ENCODE results near the gene MAPK8. TPM values are rescaled to one million over a fixed set of nuclear protein-coding genes. Genes with fewer than 3 reads are reported as not detected.

Gene MAPK8
- total and polyA plus RNA-seq, 2 of the 4 experiments (the other 2 are of a cell fraction), result 41.5 to 54.7 TPM

GRCh38 chr10:48286356-48286755 is 20.1 kb upstream of the MAPK8 start:
- Histone ChIP-seq H2AK9ac (replicated peaks; ENCODE audit: low read depth, low read length, poor library complexity) (no peak overlapping the region), H3K56ac (ENCODE audit: extremely low read depth, insufficient read depth, low read length) (no peak overlapping the region), H3K23ac (ENCODE audit: low read depth, low read length) (no peak overlapping the region), H3K18ac (ENCODE audit: low read depth, low read length) (no peak overlapping the region), H4K20me1 (ENCODE audit: insufficient read depth, low read length) (no peaks in the 10 kb centered on the region), H3K36me3 (ENCODE audit: control insufficient read depth, insufficient read depth, low read length) (no peaks in the 10 kb centered on the region), H3K9ac (ENCODE audit: low read depth, low read length) (no peak overlapping the region), H2AFZ (replicated peaks; ENCODE audit: low read length, poor library complexity) (no peak overlapping the region), H4K5ac (ENCODE audit: low read depth, low read length) (no peak overlapping the region), H4K91ac (ENCODE audit: insufficient read depth, low read depth, low read length) (no peak overlapping the region), H4K8ac (ENCODE audit: low read depth in 2 of 2, low read length in 2 of 2) (no peak overlapping the region), H2BK5ac (ENCODE audit: low read depth, low read length, poor library complexity, severe bottlenecking) (no peak overlapping the region), H3K9me3 (ENCODE audit: control insufficient read depth, insufficient read depth, low read length) (peaks cover 4% of the 10 kb centered on the region; the same call in 1 of the 2 replicates), H3K4me1 (ENCODE audit: control insufficient read depth, insufficient read depth, low read length) (no peaks in the 10 kb centered on the region), H3K27me3 (ENCODE audit: control insufficient read depth, insufficient read depth, low read length) (peaks cover 34% of the 10 kb centered on the region), H2BK120ac (ENCODE audit: low read depth, low read length) (no peak overlapping the region), H3K14ac (replicated peaks; ENCODE audit: low read depth, low read length) (no peak overlapping the region), H3K4me3 (ENCODE audit: insufficient read depth, low read depth, low read length) (no peak overlapping the region), H3K79me1 (ENCODE audit: low read depth in 1 of 2, low read length in 2 of 2) (no peaks in the 10 kb centered on the region), H2AK5ac (ENCODE audit: low read depth, low read length) (no peak overlapping the region), H3K27ac (ENCODE audit: insufficient read depth, low read length) (no peak overlapping the region), H3K4ac (ENCODE audit: low read depth, low read length) (no peak overlapping the region), H3K9me1 (ENCODE audit: insufficient read depth, low read length) (no peaks in the 10 kb centered on the region), H2BK15ac (ENCODE audit: low read depth, low read length) (no peak overlapping the region), H2BK20ac (ENCODE audit: low read depth, low read length) (no peak overlapping the region), H3K4me2 (ENCODE audit: low read depth, low read length) (no peak overlapping the region)
- intact Hi-C loops (cut with micrococcal nuclease), result no loop called here
- WGBS, 2 experiments (ENCODE audit: extremely low coverage in 2 of 2, insufficient read length in 1 of 2), result no CpG with 5 or more reads among the region's 1 CpG
- in situ Hi-C loops (cut with MboI; ENCODE audit: low sequenced_read_pairs), result no loop called here
- TF ChIP-seq CTCF (conservative IDR thresholded peaks at IDR 0.05; ENCODE audit: low read depth, low read length) (no peak), BHLHE40 (IDR thresholded peaks at IDR 0.05; ENCODE audit: low read depth, low read length) (no peak), MXI1 (IDR thresholded peaks at IDR 0.05; ENCODE audit: borderline replicate concordance, low read depth, low read length) (no peak), RFX5 (IDR thresholded peaks at IDR 0.05; ENCODE audit: low read depth, low read length) (no peak), CEBPB (IDR thresholded peaks at IDR 0.05; ENCODE audit: low read depth, low read length) (no peak), POLR2A (IDR thresholded peaks at IDR 0.05; ENCODE audit: low read depth, low read length) (no peak), FOS (IDR thresholded peaks at IDR 0.05; ENCODE audit: low read depth, low read length) (no peak), ELK1 (IDR thresholded peaks at IDR 0.05; ENCODE audit: borderline replicate concordance, low read depth, low read length) (no peak)
- BruUV-seq (replicated peaks), result no TSS peak
- DNase-seq (no peak), ATAC-seq (ENCODE audit: low read depth) (no peak)
- ChIA-PET CTCF (no interaction called here), POLR2A (ENCODE audit: unreplicated experiment) (no interaction called here)
- dilution Hi-C loops (cut with HindIII; ENCODE audit: low sequenced_read_pairs, unreplicated experiment), result no loop called here

All from IMR-90 (cell line).